Measurements from ENCODE around the gene NKAPL. TPM values are rescaled to one million over a fixed set of nuclear protein-coding genes. Genes with fewer than 3 reads are reported as not detected.

NKAPL gene
- total and polyA plus RNA-seq, 2 of the 13 experiments (the other 11 are each of a cell fraction or from before 2014, with no cell fraction given) = not detected

DNA sequence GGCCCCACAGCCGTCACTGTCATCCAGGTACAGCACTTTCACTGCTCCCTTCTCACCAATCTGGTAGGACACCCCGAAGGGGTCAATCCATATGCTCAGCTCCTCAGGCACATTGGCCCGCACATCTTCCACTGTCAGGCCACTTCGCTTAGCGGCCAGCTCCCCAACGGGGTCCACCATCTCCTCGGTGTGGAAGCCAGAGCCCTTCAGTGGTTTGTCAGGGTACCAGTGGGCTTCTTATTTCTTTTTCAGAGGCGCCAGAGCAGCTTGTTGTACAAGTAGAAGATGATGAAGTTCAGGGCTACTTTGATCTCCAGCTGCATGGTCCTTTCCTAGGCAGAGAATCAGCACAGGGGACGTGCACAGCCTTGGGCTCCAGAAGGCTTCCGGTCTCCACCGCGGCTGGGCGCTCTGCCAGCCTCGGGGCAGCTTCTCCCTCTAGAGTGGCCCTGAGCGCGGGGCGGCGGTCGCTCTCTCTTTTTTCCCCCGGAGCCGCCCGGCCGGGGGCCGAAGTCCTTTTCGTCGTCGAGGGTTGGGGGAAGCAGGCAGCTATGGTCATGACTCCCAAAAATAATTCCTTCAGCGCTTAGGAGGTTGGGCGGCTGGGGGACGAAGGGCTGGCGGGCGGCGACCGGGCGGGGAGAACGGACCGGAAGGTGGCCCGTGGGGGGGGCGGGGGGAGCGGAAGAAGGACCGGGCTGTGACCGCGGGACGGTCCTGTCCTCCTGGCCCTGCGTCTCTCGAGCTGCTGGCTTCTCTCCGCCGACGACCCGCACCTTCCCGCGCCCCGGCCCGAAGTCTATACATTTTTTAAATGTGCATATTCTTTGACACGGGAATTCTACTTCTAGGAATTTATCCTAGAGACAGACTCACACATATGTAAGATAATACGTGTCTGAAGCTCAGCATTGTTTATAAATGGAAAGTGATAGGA is 40.5 kb upstream of the NKAPL start (continued):
- TF ChIP-seq SIX4 (CRISPR knock-in tag; IDR thresholded peaks at IDR 0.05) = no peak
- no peak for TF ChIP-seq WIZ (CRISPR knock-in tag; IDR thresholded peaks at IDR 0.05)
- TF ChIP-seq, protein P1, sequence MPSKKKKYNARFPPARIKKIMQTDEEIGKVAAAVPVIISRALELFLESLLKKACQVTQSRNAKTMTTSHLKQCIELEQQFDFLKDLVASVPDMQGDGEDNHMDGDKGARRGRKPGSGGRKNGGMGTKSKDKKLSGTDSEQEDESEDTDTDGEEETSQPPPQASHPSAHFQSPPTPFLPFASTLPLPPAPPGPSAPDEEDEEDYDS (CRISPR knock-in tag; IDR thresholded peaks at IDR 0.05) = no peak
- TF ChIP-seq, protein P2, sequence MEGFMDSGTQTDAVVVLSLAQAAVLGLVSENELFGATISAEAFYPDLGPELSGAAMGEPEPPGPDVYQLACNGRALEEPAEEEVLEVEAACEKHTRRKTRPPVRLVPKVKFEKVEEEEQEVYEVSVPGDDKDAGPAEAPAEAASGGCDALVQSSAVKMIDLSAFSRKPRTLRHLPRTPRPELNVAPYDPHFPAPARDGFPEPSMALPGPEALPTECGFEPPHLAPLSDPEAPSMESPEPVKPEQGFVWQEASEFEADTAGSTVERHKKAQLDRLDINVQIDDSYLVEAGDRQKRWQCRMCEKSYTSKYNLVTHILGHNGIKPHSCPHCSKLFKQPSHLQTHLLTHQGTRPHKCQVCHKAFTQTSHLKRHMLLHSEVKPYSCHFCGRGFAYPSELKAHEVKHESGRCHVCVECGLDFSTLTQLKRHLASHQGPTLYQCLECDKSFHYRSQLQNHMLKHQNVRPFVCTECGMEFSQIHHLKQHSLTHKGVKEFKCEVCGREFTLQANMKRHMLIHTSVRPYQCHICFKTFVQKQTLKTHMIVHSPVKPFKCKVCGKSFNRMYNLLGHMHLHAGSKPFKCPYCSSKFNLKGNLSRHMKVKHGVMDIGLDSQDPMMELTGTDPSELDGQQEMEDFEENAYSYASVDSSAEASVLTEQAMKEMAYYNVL (CRISPR knock-in tag; IDR thresholded peaks at IDR 0.05; ENCODE audit: borderline replicate concordance) = peak; percentile 49; the same call in 1 of the 2 replicates
- peak; percentile 67; the same call in 1 of the 2 replicates for TF ChIP-seq ZNF564 (CRISPR knock-in tag; IDR thresholded peaks at IDR 0.05)
- peak; percentile 70; the same call in 1 of the 2 replicates for TF ChIP-seq TAF1 (CRISPR knock-in tag; IDR thresholded peaks at IDR 0.05)
- TF ChIP-seq, protein P3, sequence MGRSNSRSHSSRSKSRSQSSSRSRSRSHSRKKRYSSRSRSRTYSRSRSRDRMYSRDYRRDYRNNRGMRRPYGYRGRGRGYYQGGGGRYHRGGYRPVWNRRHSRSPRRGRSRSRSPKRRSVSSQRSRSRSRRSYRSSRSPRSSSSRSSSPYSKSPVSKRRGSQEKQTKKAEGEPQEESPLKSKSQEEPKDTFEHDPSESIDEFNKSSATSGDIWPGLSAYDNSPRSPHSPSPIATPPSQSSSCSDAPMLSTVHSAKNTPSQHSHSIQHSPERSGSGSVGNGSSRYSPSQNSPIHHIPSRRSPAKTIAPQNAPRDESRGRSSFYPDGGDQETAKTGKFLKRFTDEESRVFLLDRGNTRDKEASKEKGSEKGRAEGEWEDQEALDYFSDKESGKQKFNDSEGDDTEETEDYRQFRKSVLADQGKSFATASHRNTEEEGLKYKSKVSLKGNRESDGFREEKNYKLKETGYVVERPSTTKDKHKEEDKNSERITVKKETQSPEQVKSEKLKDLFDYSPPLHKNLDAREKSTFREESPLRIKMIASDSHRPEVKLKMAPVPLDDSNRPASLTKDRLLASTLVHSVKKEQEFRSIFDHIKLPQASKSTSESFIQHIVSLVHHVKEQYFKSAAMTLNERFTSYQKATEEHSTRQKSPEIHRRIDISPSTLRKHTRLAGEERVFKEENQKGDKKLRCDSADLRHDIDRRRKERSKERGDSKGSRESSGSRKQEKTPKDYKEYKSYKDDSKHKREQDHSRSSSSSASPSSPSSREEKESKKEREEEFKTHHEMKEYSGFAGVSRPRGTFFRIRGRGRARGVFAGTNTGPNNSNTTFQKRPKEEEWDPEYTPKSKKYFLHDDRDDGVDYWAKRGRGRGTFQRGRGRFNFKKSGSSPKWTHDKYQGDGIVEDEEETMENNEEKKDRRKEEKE (IDR thresholded peaks at IDR 0.05) = no peak
- TF ChIP-seq, protein P4, sequence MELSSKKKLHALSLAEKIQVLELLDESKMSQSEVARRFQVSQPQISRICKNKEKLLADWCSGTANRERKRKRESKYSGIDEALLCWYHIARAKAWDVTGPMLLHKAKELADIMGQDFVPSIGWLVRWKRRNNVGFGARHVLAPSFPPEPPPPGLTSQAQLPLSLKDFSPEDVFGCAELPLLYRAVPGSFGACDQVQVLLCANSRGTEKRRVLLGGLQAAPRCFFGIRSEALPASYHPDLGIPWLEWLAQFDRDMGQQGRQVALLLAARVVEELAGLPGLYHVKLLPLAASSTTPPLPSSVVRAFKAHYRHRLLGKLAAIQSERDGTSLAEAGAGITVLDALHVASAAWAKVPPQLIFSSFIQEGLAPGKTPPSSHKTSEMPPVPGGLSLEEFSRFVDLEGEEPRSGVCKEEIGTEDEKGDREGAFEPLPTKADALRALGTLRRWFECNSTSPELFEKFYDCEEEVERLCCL (CRISPR knock-in tag; IDR thresholded peaks at IDR 0.05; ENCODE audit: borderline replicate concordance) = no peak
- TF ChIP-seq GTF2F1 (IDR thresholded peaks at IDR 0.05; ENCODE audit: low read length) = peak; percentile 31; the same call in 1 of the 2 replicates
- 0 out of 2 replicates have a peak, but pooled peaks have one; percentile 35 for TF ChIP-seq ONECUT2 (CRISPR knock-in tag; IDR thresholded peaks at IDR 0.05)
- TF ChIP-seq MBD4 (IDR thresholded peaks at IDR 0.05; ENCODE audit: borderline replicate concordance, low read length) = no peak
- TF ChIP-seq RBM22 (optimal IDR thresholded peaks at IDR 0.05; ENCODE audit: low read length) = no peak
- peak; percentile 55; the same call in 1 of the 2 replicates for TF ChIP-seq MAZ (IDR thresholded peaks at IDR 0.05; ENCODE audit: borderline replicate concordance, low read depth, low read length)
- peak; percentile 66; the same call in 1 of the 2 replicates for TF ChIP-seq MAZ (CRISPR knock-in tag; IDR thresholded peaks at IDR 0.05; ENCODE audit: low read depth)
- no peak for TF ChIP-seq MIER3 (CRISPR knock-in tag; IDR thresholded peaks at IDR 0.05; ENCODE audit: borderline replicate concordance)
- TF ChIP-seq CHD4 (IDR thresholded peaks at IDR 0.05; ENCODE audit: borderline replicate concordance, low read length) = no peak
- no peak for TF ChIP-seq CEBPB (IDR thresholded peaks at IDR 0.05; ENCODE audit: borderline replicate concordance, low read depth, low read length)
- TF ChIP-seq ZNF552 (CRISPR knock-in tag; IDR thresholded peaks at IDR 0.05; ENCODE audit: borderline replicate concordance) = 0 out of 2 replicates have a peak, but pooled peaks have one; percentile 45
- no peak for TF ChIP-seq ZNF235 (CRISPR knock-in tag; IDR thresholded peaks at IDR 0.05; ENCODE audit: borderline replicate concordance)
- TF ChIP-seq, protein P5, sequence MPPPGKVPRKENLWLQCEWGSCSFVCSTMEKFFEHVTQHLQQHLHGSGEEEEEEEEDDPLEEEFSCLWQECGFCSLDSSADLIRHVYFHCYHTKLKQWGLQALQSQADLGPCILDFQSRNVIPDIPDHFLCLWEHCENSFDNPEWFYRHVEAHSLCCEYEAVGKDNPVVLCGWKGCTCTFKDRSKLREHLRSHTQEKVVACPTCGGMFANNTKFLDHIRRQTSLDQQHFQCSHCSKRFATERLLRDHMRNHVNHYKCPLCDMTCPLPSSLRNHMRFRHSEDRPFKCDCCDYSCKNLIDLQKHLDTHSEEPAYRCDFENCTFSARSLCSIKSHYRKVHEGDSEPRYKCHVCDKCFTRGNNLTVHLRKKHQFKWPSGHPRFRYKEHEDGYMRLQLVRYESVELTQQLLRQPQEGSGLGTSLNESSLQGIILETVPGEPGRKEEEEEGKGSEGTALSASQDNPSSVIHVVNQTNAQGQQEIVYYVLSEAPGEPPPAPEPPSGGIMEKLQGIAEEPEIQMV (CRISPR knock-in tag; IDR thresholded peaks at IDR 0.05; ENCODE audit: low read depth) = peak; percentile 57; the same call in 1 of the 2 replicates
- no peak for TF ChIP-seq ZNF879 (CRISPR knock-in tag; IDR thresholded peaks at IDR 0.05)

Measured in HepG2 (cell line).